Sigmoid colon (tissue), 7 donors: ENCODE results near the gene ESCO1. TPM values are rescaled to one million over a fixed set of nuclear protein-coding genes. Genes with fewer than 3 reads are reported as not detected.

Experiments
- DNase-seq: peaks from one replicate; pipeline ENCODE4 v3.0.0-alpha.2; 2019
- H3K27ac ChIP-seq, 4 donors: fragments of 200-600 bp; sonication (generic); one replicate each; pipeline ENCODE4 v1.5.1; 2016 to 2019; ENCODE audit warnings: mild to moderate bottlenecking in 1 of 4
- H3K27me3 ChIP-seq, 3 donors: fragments of 200-600 bp; sonication (generic); one replicate each; pipeline ENCODE4 v1.5.1; 2019; ENCODE audit warnings: mild to moderate bottlenecking in 1 of 3
- H3K36me3 ChIP-seq, 4 donors: fragments of 200-600 bp; sonication (generic); one replicate each; pipeline ENCODE4 v1.5.1; 2016 to 2019
- H3K4me1 ChIP-seq, 4 donors: fragments of 200-600 bp; sonication (generic); one replicate each; pipeline ENCODE4 v1.5.1; 2017 to 2019
- H3K4me3 ChIP-seq, 4 donors: fragments of 200-600 bp; sonication (generic); one replicate each; pipeline ENCODE4 v1.5.1; 2017 to 2019; ENCODE audit warnings: mild to moderate bottlenecking in 2 of 4, moderate library complexity in 1 of 4
- H3K9me3 ChIP-seq, 4 donors: fragments of 200-600 bp in 3 of 4; sonication (generic) in 3 of 4; one replicate each; pipeline versions ENCODE4 v1.5.1 to v1.6.1; 2013 to 2019
- EP300 ChIP-seq, 4 donors: sonication (generic); formaldehyde crosslinking; IDR thresholded peaks; one replicate each; pipeline ENCODE4 v1.6.1; 2017; ENCODE audit warnings: antibody characterized with exemption in 4 of 4
- POLR2A ChIP-seq, 2 donors: fragments of 450-650 bp; IDR thresholded peaks; one replicate each; pipeline ENCODE4 v1.6.1; 2016; ENCODE audit warnings: antibody characterized with exemption in 2 of 2, mild to moderate bottlenecking in 2 of 2, moderate library complexity in 2 of 2
- POLR2AphosphoS5 ChIP-seq, 4 donors: sonication (generic); formaldehyde crosslinking; IDR thresholded peaks; one replicate each; pipeline ENCODE4 v1.6.1; 2017; ENCODE audit warnings: antibody characterized with exemption in 4 of 4
- WGBS, 2 donors: extraction: QIAGEN DNeasy Blood & Tissue Kit; methylation state at CpG; one replicate each; pipeline ENCODE4 v1.1.7; 2013; 5-methylcytosine and 5-hydroxymethylcytosine counted together
- intact Hi-C: fragments of 100-400 bp; cut with DNase I; formaldehyde crosslinking; loops from one replicate; pipeline ENCODE4 v1.15.1; 2023
- polyA plus RNA-seq, 3 donors: library from polyadenylated mRNA; stranded (reverse); fragments of 200-250 nt; gene quantifications; one replicate each; pipeline ENCODE4 v1.2.3, GENCODE V29; 2013
- total RNA-seq, 4 donors: library from RNA; depleted of rRNA; stranded (reverse); fragments of >200 nt; gene quantifications; one replicate each; pipeline ENCODE4 v1.1.0, GENCODE V29; 2016
- TF ChIP-seq, protein P1 (sequence below), 4 experiments: fragments of 450-650 bp in 3 of 4; fragments of 200-600 bp in 1 of 4; IDR thresholded peaks; one replicate each; pipeline ENCODE4 v1.5.1; 2016 to 2019; ENCODE audit warnings: antibody characterized with exemption in 4 of 4, mild to moderate bottlenecking in 3 of 4, moderate library complexity in 2 of 4
- donor health status: healthy with polysubstance abuse.
- donor health status: Bipolar disorder and iron deficiency.
- donor health status: healthy.

ESCO1 gene
- total and polyA plus RNA-seq, 7 donors = 9.9 to 20.0 (median 12.8) TPM

DNA sequence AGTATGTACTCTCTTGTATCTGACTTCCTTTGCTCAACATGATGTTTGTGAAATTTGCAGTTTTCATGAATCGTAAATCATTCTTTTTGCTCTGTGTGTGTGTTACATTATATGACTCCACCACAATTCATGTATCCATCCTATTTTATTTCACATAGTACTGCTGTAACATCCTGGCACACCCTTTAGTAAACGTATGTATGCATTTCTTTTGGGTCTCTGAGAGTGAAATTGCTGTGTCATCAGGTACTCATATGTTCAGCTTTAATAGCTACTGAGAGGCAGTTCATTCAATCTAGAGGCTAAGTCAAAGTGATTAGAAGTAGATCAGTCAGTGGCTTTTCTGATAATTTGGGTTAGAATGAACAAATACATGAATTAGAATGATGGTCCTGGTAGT is 118.8 kb downstream of the ESCO1 start:
- H3K27ac ChIP-seq = no peak overlapping the region
- no peak for DNase-seq
- WGBS, 2 donors = 63 to 71% methylated on average over 2 of the region's 2 CpGs
- TF ChIP-seq POLR2A (IDR thresholded peaks at IDR 0.05) (no peak), POLR2AphosphoS5 (IDR thresholded peaks at IDR 0.05) (no peak), EP300 (IDR thresholded peaks at IDR 0.05) (no peak)
- TF ChIP-seq, protein P1, sequence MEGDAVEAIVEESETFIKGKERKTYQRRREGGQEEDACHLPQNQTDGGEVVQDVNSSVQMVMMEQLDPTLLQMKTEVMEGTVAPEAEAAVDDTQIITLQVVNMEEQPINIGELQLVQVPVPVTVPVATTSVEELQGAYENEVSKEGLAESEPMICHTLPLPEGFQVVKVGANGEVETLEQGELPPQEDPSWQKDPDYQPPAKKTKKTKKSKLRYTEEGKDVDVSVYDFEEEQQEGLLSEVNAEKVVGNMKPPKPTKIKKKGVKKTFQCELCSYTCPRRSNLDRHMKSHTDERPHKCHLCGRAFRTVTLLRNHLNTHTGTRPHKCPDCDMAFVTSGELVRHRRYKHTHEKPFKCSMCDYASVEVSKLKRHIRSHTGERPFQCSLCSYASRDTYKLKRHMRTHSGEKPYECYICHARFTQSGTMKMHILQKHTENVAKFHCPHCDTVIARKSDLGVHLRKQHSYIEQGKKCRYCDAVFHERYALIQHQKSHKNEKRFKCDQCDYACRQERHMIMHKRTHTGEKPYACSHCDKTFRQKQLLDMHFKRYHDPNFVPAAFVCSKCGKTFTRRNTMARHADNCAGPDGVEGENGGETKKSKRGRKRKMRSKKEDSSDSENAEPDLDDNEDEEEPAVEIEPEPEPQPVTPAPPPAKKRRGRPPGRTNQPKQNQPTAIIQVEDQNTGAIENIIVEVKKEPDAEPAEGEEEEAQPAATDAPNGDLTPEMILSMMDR (IDR thresholded peaks at IDR 0.05) = no peak
- H3K4me1 ChIP-seq = no peaks in the 10 kb centered on the region
- H3K4me3 ChIP-seq = no peak overlapping the region
- peaks cover 0 to 15% (median 0%) of the 10 kb centered on the region in 3 donors for H3K27me3 ChIP-seq
- H3K9me3 ChIP-seq = no peaks in the 10 kb centered on the region
- intact Hi-C loops = no loop called here
- H3K36me3 ChIP-seq = no peaks in the 10 kb centered on the region

DNA sequence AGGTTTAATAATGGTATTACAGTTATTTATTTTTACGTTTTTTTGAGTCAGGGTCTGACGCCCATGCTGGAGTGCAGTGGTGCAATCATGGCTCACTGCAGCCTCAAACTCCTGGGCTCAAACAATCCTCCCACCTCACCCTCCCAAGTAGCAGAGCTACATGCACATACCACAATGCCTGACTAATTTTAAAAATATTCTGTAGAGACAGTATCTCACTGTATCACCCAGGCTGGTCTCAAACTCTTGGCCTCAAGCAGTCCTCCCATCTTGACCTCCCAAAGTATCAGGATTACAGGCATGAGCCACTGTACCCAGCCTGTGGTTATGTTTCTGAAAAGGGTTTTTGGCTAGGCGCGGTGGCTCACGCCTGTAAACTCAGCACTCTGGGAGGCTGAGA is 120.8 kb downstream of the ESCO1 start:
- Histone ChIP-seq H3K36me3 (no peaks in the 10 kb centered on the region), H3K27me3 (peaks cover 0 to 15% (median 0%) of the 10 kb centered on the region in 3 donors), H3K4me1 (no peaks in the 10 kb centered on the region), H3K4me3 (no peak overlapping the region), H3K27ac (no peak overlapping the region), H3K9me3 (no peaks in the 10 kb centered on the region)
- intact Hi-C loops = no loop called here
- no peak for DNase-seq
- TF ChIP-seq, protein P1 (IDR thresholded peaks at IDR 0.05) = no peak
- no peak for TF ChIP-seq EP300 (IDR thresholded peaks at IDR 0.05)
- TF ChIP-seq POLR2AphosphoS5 (IDR thresholded peaks at IDR 0.05) = no peak
- no peak for TF ChIP-seq POLR2A (IDR thresholded peaks at IDR 0.05)
- WGBS, 2 donors = 93 to 94% methylated on average over 5 of the region's 5 CpGs

Other genes starting within 250 kb of the ESCO1 start
- 10 to 100 TPM in 1 of 4 donors, 1 to 10 TPM in 3; 5.2 to 10.3 (median 6.5) TPM for gene SNRPD1, start 11.6 kb upstream of the ESCO1 start, total RNA-seq
- gene SNRPD1, start 11.6 kb upstream of the ESCO1 start, polyA plus RNA-seq = 10 to 100 TPM; 16.2 to 34.1 (median 19.7) TPM
- 10 to 100 TPM in 2 of 4 donors, 1 to 10 TPM in 2; 7.2 to 11.7 (median 9.0) TPM for gene ABHD3, start 104.1 kb upstream of the ESCO1 start, total RNA-seq
- 10 to 100 TPM; 23.4 to 72.8 (median 37.2) TPM for gene ABHD3, start 104.1 kb upstream of the ESCO1 start, polyA plus RNA-seq
- 10 to 100 TPM; 31.9 to 45.7 (median 38.7) TPM for gene MIB1, start 140.1 kb upstream of the ESCO1 start, total RNA-seq
- gene MIB1, start 140.1 kb upstream of the ESCO1 start, polyA plus RNA-seq = 1 to 10 TPM; 4.2 to 6.1 (median 4.6) TPM